Keratinocyte (primary cell): ENCODE data around the gene UBE2D3. TPM values are rescaled to one million over a fixed set of nuclear protein-coding genes. Genes with fewer than 3 reads are reported as not detected.

Experiments used
- DNase-seq: peaks from one replicate; pipeline ENCODE4 v3.0.0-alpha.2; 2011; ENCODE audit warnings: low read depth, missing footprints, low spot score
- FAIRE-seq: peaks from 2 replicates; lab custom pipeline; 2011; peaks lifted over from hg19 to GRCh38; lab: Jason Lieb, UNC
- H2AFZ ChIP-seq: 2 replicates; pipeline ENCODE4 v1.6.0; 2012; ENCODE audit warnings: low read length, control low read depth, inconsistent platforms; ENCODE audit not compliant: control insufficient read depth
- H3K27ac ChIP-seq: 2 replicates; pipeline ENCODE4 v1.5.1; 2011; ENCODE audit warnings: low read length; ENCODE audit not compliant: control insufficient read depth, insufficient read depth
- H3K27me3 ChIP-seq: 3 replicates; pipeline ENCODE4 v1.6.0; 2011; ENCODE audit warnings: low read length; ENCODE audit not compliant: control insufficient read depth, insufficient read depth; ENCODE audit errors: extremely low read depth
- H3K36me3 ChIP-seq, 2 experiments: 2 replicates in 1 of 2; 3 replicates in 1 of 2; pipeline ENCODE4 v1.5.1; 2011; ENCODE audit warnings: low read length in 2 of 2, mild to moderate bottlenecking in 1 of 2; ENCODE audit not compliant: control insufficient read depth in 2 of 2, insufficient read depth in 2 of 2; ENCODE audit errors: extremely low read depth in 1 of 2
- H3K4me1 ChIP-seq: 3 replicates; pipeline ENCODE4 v1.5.1; 2011; ENCODE audit warnings: low read length; ENCODE audit not compliant: control insufficient read depth, insufficient read depth; ENCODE audit errors: extremely low read depth
- H3K4me2 ChIP-seq: 3 replicates; pipeline ENCODE4 v1.6.0; 2011; ENCODE audit warnings: low read depth, low read length; ENCODE audit not compliant: control insufficient read depth, insufficient read depth; ENCODE audit errors: extremely low read depth
- H3K4me3 ChIP-seq, 3 experiments: fragments of 200-600 bp in 1 of 3; sonication (generic) in 1 of 3; 2 replicates in 2 of 3; 3 replicates in 1 of 3; pipeline ENCODE4 v1.5.1; 2011 to 2016; ENCODE audit warnings: low read length in 3 of 3, mild to moderate bottlenecking in 3 of 3, control low read depth in 2 of 3, inconsistent platforms in 1 of 3, low read depth in 1 of 3, mixed read lengths in 1 of 3, mixed run types in 1 of 3, moderate library complexity in 1 of 3; ENCODE audit not compliant: control insufficient read depth in 2 of 3, insufficient read depth in 2 of 3; ENCODE audit errors: extremely low read depth in 1 of 3
- H3K79me2 ChIP-seq: 2 replicates; pipeline ENCODE4 v1.6.0; 2012; ENCODE audit warnings: low read length; ENCODE audit not compliant: control insufficient read depth, insufficient read depth
- H3K9ac ChIP-seq: 3 replicates; pipeline ENCODE4 v1.6.0; 2011; ENCODE audit warnings: low read length; ENCODE audit not compliant: control insufficient read depth, insufficient read depth; ENCODE audit errors: extremely low read depth
- H3K9me1 ChIP-seq: 3 replicates; pipeline ENCODE4 v1.6.0; 2011; ENCODE audit warnings: low read length; ENCODE audit not compliant: control insufficient read depth, insufficient read depth; ENCODE audit errors: extremely low read depth
- H3K9me3 ChIP-seq: 2 replicates; pipeline ENCODE4 v1.5.1; 2012; ENCODE audit warnings: low read depth, low read length; ENCODE audit not compliant: control insufficient read depth
- H4K20me1 ChIP-seq: 3 replicates; pipeline ENCODE4 v1.6.0; 2011; ENCODE audit warnings: low read length; ENCODE audit not compliant: control insufficient read depth, insufficient read depth; ENCODE audit errors: extremely low read depth
- CTCF ChIP-seq, 3 experiments: IDR thresholded peaks in 1 of 3; conservative IDR thresholded peaks in 1 of 3; optimal IDR thresholded peaks in 1 of 3; 2 replicates in 2 of 3; 3 replicates in 1 of 3; pipeline versions ENCODE3 to v1.5.1; 2011; ENCODE audit warnings: low read length in 3 of 3, mild to moderate bottlenecking in 3 of 3, moderate library complexity in 2 of 3, control low read depth in 1 of 3, inconsistent platforms in 1 of 3; ENCODE audit not compliant: insufficient read depth in 2 of 3; ENCODE audit errors: extremely low read depth in 1 of 3
- EZH2 ChIP-seq: IDR thresholded peaks from one replicate; pipeline ENCODE4 v1.6.1; 2012; ENCODE audit warnings: inconsistent platforms, mild to moderate bottlenecking, low read length, moderate library complexity
- dilution Hi-C: fragments of 300-500 bp; cut with MboI; formaldehyde crosslinking; loops from one replicate; pipeline ENCODE4 v1.7.0; 2020; ENCODE audit warnings: low sequenced_read_pairs; ENCODE audit not compliant: extremely low pct_ligation_motif_present
- polyA plus RNA-seq, 5 experiments: library from polyadenylated mRNA; depleted of rRNA in 3 of 5; stranded (reverse) in 3 of 5; stranded (forward) in 1 of 5; unstranded in 1 of 5; fragments of >200 nt; gene quantifications; 1 replicate in 1 of 5; 2 replicates in 3 of 5; 3 replicates in 1 of 5; pipeline versions ENCODE4 v1.2.1 to v1.2.3, GENCODE V29; 2011 to 2012; ENCODE audit warnings: missing spikeins in 2 of 5, low read depth in 1 of 5, low replicate concordance in 1 of 5

UBE2D3 gene
- polyA plus RNA-seq, 1 donor (not counting 4 experiments of a cell fraction or from before 2014, with no cell fraction given), result 567 TPM

- Histone ChIP-seq H3K36me3 (no peaks in the 10 kb centered on the region), H3K27ac (no peak overlapping the region), H3K4me3 (no peak overlapping the region), H3K4me1 (no peaks in the 10 kb centered on the region), H3K9me3 (no peaks in the 10 kb centered on the region), H3K9me1 (no peaks in the 10 kb centered on the region), H4K20me1 (no peaks in the 10 kb centered on the region), H3K9ac (no peak overlapping the region), H3K79me2 (peaks cover 1% of the 10 kb centered on the region), H3K4me2 (no peak overlapping the region), H2AFZ (no peak overlapping the region), H3K27me3 (no peaks in the 10 kb centered on the region)
- no peak for DNase-seq
- dilution Hi-C loops, result no loop called here
- FAIRE-seq, result no peak
- TF ChIP-seq EZH2 (no peak), CTCF (optimal IDR thresholded peaks at IDR 0.05 in 1 of 3, IDR thresholded peaks at IDR 0.05 in 1 of 3, conservative IDR thresholded peaks at IDR 0.05 in 1 of 3; ENCODE audit: extremely low read depth in 1 of 3, insufficient read depth in 2 of 3, low read length in 3 of 3) (no peak)
Measured at GRCh38 chr4:102860611-102861324, 33.4 kb upstream of the UBE2D3 start.

- Histone ChIP-seq H3K4me2 (no peak overlapping the region), H3K79me2 (no peaks in the 10 kb centered on the region), H3K4me3 (no peak overlapping the region), H3K9ac (no peak overlapping the region), H2AFZ (no peak overlapping the region), H3K27me3 (no peaks in the 10 kb centered on the region), H3K27ac (no peak overlapping the region), H3K9me1 (no peaks in the 10 kb centered on the region), H4K20me1 (no peaks in the 10 kb centered on the region), H3K4me1 (no peaks in the 10 kb centered on the region), H3K9me3 (no peaks in the 10 kb centered on the region), H3K36me3 (no peaks in the 10 kb centered on the region)
- DNase-seq (no peak), FAIRE-seq (no peak)
- TF ChIP-seq CTCF (optimal IDR thresholded peaks at IDR 0.05 in 1 of 3, IDR thresholded peaks at IDR 0.05 in 1 of 3, conservative IDR thresholded peaks at IDR 0.05 in 1 of 3; ENCODE audit: extremely low read depth in 1 of 3, insufficient read depth in 2 of 3, low read length in 3 of 3), result no peak
- TF ChIP-seq EZH2, result no peak
- dilution Hi-C loops, result no loop called here
Measured at GRCh38 chr4:102858828-102859464, 31.6 kb upstream of the UBE2D3 start.
